GM19351 (cell line): ENCODE data around the gene PAIP2.

Experiments used
- ATAC-seq: cut with Tn5 transposase; IDR thresholded peaks from one replicate; pipeline ENCODE4 v1.9.1; 2021; ENCODE audit warnings: mild to moderate bottlenecking, moderate library complexity; ENCODE audit not compliant: unreplicated experiment

PAIP2 gene

DNA sequence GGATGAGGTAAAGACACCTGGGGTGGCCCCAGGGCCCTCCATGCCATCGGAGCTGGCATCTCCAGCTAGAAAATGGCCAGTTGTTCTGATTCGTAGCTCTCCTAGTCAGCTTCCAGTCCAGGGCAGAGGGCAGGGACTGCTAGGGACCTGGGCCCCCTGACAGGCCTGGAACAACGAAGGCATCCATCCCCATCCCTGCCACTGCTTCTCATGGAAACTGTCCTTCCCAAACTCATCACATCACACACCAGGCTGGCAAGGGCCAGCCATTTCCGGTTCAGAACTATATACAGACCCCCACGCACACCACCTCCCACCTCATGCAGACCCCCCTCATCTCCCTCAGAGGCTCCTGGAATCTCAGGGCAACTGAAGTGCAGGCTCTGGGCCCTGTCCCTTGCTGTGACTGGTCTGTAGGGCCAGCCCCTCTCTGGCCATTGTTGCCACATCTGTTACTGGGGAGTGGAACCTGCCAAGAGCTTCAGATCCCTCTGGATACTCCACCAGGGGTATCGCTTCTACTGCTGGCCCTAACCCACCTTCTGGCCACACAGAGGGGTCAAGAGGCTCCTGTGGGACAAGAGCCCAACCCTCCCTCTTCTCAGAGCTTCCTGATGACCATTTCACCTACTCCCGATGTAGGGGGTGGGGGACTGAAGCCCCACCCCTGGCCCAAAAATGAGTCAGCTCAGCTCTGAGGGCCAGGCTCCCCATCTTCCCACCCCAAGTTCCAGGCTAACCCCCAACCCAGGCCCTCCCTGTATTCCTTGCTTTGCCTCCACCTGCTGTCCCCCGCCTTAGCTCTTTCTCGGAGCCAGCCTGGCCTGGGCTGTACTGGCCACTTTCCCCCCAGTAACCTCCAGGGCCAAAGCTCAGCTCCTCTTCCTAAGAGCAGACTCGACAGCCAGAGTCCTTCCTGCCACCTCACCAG is 49.2 kb downstream of the PAIP2 start:
- no peak for ATAC-seq

DNA sequence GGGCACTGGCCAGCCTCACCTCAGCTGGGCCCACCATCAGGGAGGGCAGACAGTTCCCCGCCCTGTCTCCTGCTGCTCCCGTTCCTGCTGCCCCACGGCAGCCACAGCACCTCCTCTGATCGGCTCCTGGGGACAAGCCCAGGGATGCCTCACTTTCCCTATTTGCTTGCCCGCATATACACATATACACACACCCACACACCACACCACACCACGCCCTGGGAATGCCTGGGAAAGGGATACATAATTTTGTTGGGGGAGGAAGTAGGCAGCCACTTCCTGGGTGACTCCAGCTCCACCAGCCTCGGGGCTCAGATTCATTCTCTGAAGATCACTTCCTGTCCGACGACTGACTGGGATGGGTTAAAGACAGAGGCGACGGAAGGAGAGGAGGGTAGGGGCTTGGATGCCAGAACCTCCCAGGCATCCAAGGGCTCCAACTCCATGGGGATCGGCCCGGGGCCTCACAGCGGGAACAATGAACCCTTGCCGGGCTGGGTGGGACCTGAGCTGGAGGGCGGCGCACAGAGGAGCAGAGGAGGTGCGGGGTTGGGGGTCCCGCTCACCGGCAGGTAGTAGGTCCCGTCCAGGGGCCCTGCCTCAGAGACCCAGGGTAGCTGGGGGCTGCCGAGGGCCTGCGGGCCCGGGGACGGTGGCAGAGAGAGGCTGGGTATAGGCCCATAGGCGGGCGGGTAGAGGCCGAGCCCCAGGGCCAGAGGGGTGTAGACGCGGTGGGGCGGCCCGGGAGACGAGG is 50.1 kb downstream of the PAIP2 start:
- no peak for ATAC-seq

DNA sequence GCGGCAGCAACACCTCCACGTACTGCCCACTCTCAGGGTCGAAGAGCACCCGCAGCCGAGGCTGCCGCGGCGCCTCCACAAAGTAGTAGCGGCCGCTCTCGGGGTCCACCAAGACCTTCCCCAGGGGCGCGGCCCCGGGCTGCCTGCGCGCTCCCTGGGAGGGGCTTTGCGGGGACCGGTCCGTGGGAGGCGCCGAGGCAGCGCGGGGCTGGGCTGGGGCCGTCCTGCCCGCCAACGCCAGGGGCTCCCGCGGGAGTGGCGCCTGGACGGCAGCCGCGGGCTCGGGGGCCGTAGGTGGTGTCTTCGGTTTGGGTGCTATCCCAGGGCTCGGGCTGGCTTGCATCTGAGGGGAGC is 50.6 kb downstream of the PAIP2 start:
- ATAC-seq: peak; percentile 12

DNA sequence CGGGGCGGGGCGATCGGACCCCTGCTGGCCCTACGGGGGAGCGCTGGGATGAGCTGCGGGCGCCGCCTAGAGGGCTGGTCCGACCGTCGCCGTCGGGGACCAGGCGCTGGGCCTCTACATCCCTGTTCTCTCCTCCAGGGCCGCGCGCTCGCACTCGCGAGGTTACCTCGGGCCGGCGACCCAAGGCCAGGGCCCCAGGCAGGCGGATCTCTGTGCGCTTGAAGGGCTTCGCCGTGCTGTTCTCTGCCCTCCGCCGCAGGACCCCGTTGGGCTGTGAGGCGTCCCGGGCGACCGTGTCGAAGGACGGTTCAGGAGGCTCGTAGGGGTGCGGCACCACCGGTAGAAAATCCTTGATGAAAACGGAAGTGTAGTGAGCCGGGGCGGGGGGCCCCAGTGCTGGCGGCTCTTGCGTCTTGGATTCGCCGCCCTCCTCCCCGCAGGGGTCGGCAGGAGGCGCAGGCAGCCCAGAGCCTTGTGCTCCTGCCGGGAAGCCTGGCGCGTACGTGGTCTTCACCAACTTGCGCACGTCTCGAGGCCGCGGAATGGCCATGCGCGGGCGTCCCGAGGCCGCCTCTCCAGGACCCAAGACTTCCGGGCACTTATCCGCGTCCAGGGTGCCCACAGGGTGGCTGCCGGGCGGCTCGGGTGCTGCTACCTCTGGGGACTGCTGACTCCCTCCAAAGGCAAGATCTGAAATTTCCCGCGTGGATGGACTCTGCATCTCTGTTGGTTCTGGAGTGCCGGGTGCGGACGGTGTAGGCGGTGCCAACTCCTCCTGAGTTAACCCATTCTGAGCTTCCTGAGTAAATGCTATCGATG is 51.2 kb downstream of the PAIP2 start:
- peak; percentile 48 for ATAC-seq

DNA sequence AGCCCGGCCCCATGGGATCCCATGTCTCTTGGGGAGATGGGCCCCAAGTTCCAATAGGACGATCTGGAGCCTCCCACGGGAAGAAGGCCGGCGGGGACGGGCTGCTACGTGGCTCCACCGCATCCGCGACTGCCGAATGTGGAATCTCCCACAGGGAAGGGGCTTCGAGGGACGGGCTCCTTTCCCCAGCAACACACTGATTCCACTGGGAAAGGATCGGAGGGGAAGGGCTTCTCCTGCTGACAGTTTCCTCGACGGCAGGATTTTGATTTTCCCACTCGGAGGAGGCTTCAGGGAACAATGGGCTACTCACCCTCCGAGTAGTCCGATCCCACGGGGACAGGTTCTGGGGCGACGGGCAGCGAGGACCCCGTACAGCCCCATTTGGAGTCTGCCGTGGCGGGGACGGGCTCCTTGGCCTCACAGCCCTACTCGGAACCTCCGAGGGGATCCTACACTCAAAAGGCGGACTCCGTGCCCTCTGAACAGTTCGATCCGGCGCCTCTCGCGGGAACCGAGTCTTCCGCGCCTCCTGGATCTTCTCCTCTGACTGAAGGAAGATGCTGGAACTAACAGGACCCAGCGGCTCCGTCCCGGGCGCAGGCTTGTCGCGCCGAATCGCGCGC is 52.0 kb downstream of the PAIP2 start:
- no peak for ATAC-seq

DNA sequence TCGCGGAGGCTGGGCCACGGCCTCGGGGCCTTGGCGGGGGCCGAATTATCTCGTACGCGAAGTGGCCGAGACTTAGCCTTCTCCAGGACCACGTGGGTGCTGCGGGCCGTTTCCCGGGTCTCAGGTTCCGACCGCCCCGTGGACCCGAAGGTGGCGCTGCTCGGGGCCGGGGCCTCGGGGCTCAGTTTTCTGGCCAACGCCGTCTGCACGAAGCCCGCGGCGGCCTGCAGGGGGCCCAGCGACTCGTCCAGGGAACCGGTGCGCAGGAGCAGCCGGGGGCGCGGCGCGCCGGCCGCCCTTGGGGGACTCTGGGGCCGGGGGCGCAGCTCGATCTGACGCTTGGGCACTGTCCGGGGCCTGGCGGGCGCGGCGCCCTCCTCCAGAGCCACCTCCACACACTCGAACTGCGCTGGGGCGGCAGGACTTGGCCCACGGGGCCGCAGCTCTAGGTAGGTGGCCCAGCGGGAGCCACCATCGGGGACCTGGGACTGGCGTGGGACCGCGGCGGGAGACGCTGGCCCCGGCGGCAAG is 52.5 kb downstream of the PAIP2 start:
- no peak for ATAC-seq

DNA sequence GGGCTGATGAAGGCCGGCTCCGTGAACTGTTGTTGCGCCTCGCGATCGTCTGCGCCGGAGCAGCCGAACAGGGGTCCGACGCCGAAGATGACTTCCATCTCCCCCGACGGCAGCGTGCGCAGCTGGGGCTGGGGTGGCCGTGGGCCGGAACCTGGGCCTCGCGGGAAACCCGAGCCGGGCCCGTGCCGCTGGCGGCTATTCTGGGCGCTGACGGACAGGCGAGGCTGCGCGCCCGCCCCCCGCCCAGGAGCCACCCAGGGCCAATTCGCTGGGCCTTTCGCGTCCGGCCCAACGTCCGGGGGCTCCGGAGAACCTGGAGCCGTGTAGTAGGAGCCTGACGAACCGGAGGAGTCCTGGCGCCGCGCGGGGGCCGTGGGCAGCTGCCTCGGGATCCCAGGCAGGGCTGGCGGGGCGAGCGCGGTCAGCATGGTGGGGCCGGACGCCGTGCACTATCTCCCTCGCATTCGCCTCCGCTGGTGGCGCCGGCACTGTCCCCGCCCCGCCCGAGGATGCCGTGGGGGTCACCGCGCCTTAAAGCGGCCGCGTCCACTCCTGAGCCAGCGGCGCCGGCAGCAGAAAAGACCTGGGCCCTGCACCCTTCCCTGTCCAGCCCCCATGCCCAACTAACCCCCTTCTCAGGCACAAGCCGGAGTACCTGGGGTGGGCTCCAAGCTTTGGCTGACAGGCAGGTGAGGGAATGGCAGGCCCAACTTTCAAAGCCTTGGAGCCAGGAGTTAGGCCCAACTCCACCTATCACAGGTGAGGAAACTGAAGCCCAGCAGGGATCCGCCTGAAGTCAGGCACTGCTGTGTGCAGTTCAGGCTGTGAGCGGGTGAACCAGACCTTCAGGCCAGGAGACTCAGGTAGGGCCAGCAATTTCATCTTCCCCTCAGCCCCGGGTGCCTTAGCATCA is 53.3 kb downstream of the PAIP2 start, which contains the start of gene PROB1:
TSS of gene PROB1 (minus strand) at position 451 of the 913 bp plus-strand sequence. CDS start at position 428, 23 bp downstream.
- ATAC-seq: no peak

DNA sequence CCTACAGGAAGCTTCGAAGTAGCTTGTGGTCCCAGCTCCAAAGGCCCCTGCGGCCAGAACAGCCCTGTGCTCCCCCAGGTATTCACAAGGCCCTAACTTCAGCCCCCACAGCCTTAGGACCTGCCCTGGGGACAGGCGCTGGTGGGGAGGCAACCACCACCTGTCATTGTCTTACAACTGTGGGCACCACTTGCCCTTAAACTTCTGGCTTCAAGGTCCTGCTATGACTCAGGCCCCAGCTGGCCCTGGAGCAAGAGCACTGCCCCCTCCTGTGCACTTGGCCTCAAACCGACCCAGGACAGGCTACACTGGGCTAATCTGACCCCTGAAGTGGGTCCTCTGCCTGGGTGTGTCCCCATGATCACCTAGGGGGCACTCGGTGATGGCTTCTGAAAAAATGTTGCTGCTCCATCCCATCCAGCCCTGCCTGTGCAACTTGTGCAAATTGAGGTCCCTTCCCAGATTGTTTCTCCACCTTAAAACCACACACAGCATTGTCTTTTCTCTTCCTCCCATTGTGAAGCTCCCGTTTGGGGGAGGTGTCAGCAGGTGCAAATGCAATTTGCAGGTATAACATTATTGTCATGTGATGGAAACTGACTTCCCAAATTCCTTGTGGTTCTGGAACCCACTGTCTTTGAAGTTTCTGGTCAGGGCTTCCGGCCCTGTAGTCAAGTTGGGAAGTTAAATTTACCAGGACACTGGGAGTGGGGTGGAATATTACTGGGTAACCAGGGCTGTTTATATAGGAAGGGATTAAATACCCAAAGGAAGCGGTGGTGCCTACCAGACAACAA is 54.4 kb downstream of the PAIP2 start:
- ATAC-seq: no peak

DNA sequence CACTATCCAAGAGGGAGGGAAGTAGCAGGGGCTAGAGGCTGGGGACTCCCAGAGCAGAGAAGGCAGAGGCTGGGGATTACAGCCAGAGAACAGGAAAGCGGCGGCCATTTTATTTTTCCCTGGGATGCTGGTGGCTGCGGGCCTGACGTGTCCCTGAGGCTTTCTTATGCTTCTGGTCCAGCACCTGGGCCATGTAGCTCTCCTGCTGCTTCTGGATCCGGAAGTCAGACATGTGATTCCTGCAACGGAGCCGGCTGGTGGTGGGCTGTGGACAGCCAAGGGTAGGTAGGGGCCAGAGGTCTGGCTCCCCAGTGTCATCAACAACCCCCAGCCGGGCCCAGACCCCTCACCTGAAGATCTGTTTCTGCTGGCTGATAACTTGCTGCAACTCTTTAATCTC is 55.0 kb downstream of the PAIP2 start:
- ATAC-seq: no peak

DNA sequence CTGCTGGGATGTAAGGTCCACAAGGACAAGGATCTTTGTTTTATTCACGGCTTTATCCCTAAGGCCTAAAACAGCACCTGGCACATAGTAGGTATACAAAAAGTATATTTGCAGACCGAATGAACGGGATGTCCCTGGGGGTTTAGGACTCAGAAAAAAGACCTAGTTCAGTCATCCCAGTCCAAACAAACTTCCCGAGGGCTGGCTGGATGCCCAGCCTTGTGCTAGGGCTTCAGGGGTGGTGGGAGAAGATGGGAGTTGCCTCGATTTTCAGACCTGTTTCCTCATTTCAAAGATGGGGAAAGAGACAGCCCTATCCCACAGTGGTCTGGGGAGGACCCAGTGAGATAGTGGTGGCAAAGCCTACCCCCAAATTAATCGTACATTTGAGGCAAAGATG is 56.3 kb downstream of the PAIP2 start:
- no peak for ATAC-seq

DNA sequence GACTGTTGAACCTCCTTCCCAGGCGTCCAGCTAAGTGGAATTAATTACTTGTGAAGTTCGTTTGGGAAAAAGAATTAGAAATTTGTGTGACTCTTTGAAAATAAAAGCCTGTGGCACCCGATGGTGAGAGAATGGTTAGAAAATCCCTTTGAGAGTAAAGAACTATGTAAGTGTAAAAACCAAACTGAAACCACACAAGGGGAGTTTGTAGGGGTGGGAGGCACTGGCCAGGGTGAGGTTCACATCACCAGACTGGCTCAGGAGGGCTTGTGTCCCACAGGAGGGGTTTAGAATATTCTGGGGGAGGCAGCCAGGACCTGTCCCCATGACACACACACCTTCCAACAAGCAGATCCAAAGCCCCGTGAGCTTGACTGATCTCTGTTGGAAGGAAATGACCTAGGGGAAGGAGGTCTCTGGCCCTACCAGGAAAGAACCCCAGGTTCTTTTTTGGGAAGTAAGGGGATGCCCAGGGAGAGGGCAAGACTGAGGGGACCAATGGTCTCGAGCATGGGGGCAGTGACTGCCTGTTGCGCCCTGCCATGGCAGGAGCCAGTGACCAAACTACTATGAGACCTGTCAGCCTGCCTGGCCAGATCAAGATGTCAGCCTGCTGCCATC is 58.0 kb downstream of the PAIP2 start:
- peak; percentile 27 for ATAC-seq

DNA sequence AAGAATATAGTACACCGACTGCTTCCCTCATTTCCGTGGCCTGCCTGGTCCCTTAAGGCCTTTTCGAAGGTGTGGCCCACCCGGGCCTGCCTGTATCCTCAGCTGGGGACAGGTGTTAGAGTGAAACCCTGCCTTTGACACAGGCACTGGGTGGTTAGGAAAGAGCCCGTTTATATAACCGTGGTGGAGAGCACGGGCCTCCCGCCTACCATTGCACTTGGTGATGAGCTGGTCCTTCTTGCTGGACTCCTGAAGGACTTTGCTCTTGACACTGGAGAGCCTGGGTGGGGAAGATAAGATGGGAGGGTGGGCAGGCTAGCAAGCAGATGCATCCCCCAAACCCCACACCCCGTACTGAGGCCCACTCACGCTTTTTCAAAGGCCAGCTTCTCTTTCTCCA is 59.9 kb downstream of the PAIP2 start:
- no peak for ATAC-seq

DNA sequence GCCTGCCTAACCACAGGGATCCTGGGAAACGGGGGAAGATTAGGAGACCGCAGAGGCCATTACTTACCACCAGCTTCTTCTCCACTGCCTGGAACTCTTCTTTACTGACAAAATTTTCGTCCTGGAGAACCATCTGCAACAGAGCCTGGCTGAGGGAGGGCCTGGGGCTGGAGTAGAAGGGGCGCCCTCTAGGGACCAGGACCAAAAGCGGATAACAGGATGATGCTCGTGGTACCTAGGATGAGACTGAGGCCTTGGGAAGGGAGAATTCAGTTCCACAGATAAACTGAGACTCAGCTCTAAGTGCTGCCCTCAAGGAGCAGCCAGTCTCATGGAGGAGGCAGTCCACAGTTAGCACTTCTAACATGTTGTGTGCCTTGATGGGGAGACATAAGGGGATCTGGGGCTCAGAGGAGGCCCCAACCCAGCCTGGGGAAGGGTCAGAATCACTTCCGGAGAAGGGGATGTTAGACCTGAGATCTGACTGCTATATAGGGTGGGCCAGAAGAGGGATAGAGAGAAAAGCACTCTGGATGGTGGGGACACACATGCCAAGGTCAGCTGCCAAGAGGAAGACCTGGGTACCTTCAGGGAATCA is 61.0 kb downstream of the PAIP2 start:
- ATAC-seq: no peak

DNA sequence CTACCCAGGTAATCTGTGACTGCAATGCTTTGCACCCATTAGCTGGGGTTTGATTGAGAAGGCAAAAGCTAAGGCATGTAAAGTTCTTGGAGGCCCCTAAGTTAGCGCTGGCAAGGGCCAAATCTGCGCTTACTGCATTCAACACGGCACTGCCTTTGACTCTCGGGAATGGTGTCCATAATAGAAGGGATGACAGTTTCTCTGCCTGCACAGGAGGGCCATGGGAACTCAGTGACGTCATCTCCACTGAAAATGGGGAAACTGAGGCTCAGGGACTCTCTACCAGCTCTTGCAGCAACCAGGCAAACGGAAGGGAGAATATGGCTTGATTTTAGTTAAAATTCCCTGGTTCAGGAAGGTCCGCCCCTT is 61.7 kb downstream of the PAIP2 start:
- no peak for ATAC-seq

DNA sequence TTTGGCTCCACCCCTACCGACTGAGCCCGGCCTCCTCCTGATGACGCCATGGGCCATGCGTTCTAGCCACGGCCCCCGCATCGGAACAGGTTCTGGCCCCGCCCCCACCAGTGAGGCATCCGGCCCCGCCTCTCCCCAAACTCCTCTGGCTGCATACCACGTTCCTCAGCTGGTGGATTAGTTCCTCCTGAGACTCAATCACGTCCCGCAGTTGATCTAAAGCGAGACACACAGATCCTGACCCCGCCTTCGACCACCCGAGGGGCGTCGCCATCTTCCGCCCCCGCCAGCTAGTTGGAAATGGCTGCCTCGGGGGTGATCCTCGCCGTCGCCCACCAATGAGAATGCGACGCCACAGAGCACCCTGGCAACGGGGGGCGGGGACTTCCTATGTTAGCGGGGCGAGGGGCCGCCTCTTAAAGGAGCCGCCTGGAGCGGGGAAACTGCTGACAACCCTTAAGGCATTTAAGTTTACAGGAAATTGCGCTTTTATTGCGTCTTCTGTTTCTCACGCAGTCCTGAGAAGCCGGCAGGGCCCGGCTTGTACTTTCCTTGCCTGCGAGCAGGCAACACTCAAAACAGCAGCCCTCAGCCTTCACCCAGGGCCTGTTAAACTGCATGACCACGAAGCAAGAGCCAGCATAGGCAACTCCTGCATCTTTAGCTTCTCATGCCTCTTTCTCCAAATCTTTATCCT is 62.3 kb downstream of the PAIP2 start, which contains the start of gene SPATA24:
TSS of gene SPATA24 (minus strand) at position 303 of the 697 bp plus-strand sequence. CDS start at position 274, 29 bp downstream.
- peak; percentile 74 for ATAC-seq

DNA sequence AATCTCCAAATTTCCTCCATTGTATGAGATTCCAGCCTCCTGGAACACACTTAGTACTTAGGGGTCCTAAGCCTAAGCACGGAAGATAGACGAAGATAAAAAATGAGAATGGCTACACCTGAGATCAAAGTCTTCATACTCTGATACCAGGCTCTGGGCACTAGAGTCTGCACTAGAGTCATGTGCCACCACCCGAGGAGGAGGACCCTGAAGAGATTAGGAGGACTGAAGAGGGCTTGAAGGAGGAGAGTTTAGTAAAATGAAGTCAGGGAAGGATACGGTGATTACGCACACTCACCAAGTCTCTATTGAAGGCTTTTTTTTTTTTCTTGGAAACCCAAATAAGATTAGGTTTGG is 62.8 kb downstream of the PAIP2 start:
- no peak for ATAC-seq

DNA sequence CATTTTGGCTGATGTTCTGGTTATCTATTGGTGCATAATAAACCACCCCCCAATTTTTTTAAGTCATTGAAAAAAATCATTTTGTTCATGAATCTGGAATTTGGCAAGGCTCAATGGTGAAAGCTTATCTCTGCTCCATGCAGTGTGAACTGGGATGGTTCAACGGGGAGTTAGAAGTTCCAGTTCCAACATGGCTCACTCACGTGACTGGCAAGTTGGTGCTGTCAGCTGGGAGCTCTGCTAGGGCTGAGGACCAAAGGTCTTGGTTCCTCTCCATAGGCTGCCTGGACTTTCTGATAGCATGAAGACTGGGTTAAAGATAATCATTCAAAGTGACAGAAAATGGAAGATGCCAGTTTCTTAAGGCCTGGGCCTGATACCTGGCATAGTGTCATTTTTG is 65.3 kb downstream of the PAIP2 start:
- no peak for ATAC-seq
